ENCODE results near the gene JPH4. TPM values are rescaled to one million over a fixed set of nuclear protein-coding genes. Genes with fewer than 3 reads are reported as not detected.

JPH4 gene
- total and polyA plus RNA-seq, 4 donors = 0.23 to 3.1 (median 1.0) TPM

DNA sequence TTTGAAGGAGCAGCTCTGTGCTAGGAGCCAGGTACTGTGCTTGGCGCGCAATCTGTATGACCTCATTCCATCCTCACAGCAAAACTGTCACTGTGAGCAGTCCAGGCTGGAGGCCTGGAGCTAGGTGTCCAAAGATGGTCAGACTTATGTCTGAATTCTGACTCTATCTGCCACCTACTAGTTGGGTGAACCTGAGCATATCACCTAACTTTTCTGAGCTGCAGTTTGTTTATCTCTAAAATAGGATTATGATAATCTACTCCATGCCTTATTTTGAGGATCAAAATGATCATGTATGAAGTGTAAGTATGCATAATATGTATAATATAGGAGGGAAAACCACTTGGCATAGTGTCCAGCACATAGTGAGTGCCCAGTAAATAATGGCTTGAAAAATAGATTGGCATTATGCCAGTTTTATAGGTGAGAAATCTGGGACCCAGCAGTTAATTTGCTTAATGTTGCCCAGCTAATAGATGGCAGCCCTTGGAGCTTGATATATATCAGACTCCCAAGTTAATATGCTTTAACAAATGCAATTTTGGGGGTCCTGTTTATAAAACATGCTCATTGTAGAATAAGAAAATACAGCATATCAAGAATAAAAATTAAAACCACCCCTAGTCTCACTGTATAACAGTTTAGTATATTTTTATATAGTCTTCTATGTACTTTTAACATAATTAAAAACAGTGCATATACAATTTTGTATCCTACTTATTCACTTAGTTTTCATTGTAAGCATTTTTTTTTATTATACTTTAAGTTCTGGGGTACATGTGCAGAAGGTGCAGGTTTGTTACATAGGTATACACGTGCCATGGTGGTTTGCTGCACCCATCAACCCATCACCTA lies 4.5 kb upstream of the JPH4 start:
- Histone ChIP-seq H3K9ac (ENCODE audit: insufficient read depth in 1 of 2, low read length in 2 of 2) (no peak overlapping the region), H3K27me3 (ENCODE audit: control insufficient read depth in 3 of 3, insufficient read depth in 3 of 3, low read length in 2 of 3) (peaks cover 5 to 25% (median 15%) of the 10 kb centered on the region in 3 donors), H3K4me3 (no peak overlapping the region), H3K27ac (ENCODE audit: low read depth in 1 of 2, low read length in 1 of 2) (no peak overlapping the region), H3K9me3 (ENCODE audit: control insufficient read depth in 4 of 4, insufficient read depth in 3 of 4, low read length in 3 of 4) (no peaks in the 10 kb centered on the region), H3K4me1 (ENCODE audit: control insufficient read depth in 5 of 5, insufficient read depth in 5 of 5, low read length in 5 of 5) (peaks cover 0 to 4% (median 0%) of the 10 kb centered on the region in 5 donors), H3K36me3 (ENCODE audit: control insufficient read depth in 4 of 4, insufficient read depth in 4 of 4, low read length in 4 of 4) (no peaks in the 10 kb centered on the region)
- ATAC-seq (ENCODE audit: insufficient read depth, low FRiP score) (no peak), DNase-seq (no peak)
- 86 to 92% methylated on average over 3 of the region's 3 CpGs for WGBS, 2 donors
- TF ChIP-seq, protein P1, sequence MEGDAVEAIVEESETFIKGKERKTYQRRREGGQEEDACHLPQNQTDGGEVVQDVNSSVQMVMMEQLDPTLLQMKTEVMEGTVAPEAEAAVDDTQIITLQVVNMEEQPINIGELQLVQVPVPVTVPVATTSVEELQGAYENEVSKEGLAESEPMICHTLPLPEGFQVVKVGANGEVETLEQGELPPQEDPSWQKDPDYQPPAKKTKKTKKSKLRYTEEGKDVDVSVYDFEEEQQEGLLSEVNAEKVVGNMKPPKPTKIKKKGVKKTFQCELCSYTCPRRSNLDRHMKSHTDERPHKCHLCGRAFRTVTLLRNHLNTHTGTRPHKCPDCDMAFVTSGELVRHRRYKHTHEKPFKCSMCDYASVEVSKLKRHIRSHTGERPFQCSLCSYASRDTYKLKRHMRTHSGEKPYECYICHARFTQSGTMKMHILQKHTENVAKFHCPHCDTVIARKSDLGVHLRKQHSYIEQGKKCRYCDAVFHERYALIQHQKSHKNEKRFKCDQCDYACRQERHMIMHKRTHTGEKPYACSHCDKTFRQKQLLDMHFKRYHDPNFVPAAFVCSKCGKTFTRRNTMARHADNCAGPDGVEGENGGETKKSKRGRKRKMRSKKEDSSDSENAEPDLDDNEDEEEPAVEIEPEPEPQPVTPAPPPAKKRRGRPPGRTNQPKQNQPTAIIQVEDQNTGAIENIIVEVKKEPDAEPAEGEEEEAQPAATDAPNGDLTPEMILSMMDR (IDR thresholded peaks at IDR 0.05; ENCODE audit: control extremely low read depth, extremely low read depth) = no peak

DNA sequence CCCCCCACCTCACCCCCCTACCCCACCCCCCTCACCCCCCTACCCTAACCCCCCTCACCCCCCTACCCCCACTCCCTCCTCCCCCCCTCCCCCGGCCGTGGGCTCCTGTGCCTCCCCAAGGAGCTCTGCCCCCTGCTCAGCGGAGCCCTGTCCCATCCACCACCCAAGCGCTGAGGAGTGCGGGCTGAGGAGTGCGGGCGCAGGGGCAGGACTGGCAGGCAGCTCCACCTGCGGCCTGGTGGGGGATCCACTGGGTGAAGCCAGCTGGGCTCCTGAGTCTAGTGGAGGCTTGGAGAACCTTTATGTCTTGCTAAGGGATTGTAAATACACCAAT lies 2.3 kb upstream of the JPH4 start:
- Histone ChIP-seq H3K36me3 (ENCODE audit: control insufficient read depth in 4 of 4, insufficient read depth in 4 of 4, low read length in 4 of 4) (no peaks in the 10 kb centered on the region), H3K9me3 (ENCODE audit: control insufficient read depth in 4 of 4, insufficient read depth in 3 of 4, low read length in 3 of 4) (no peaks in the 10 kb centered on the region), H3K27me3 (ENCODE audit: control insufficient read depth in 3 of 3, insufficient read depth in 3 of 3, low read length in 2 of 3) (peaks cover 5 to 39% (median 21%) of the 10 kb centered on the region in 3 donors), H3K4me1 (ENCODE audit: control insufficient read depth in 5 of 5, insufficient read depth in 5 of 5, low read length in 5 of 5) (peaks cover 0 to 13% (median 0%) of the 10 kb centered on the region in 5 donors), H3K9ac (ENCODE audit: insufficient read depth in 1 of 2, low read length in 2 of 2) (no peak overlapping the region), H3K4me3 (no peak overlapping the region), H3K27ac (ENCODE audit: low read depth in 1 of 2, low read length in 1 of 2) (no peak overlapping the region)
- ATAC-seq (ENCODE audit: insufficient read depth, low FRiP score) = no peak
- DNase-seq = no peak
- TF ChIP-seq, protein P1 (IDR thresholded peaks at IDR 0.05; ENCODE audit: control extremely low read depth, extremely low read depth) = no peak
- WGBS, 2 donors = 91 to 96% methylated on average over 5 to 8 of the region's 8 CpGs

DNA sequence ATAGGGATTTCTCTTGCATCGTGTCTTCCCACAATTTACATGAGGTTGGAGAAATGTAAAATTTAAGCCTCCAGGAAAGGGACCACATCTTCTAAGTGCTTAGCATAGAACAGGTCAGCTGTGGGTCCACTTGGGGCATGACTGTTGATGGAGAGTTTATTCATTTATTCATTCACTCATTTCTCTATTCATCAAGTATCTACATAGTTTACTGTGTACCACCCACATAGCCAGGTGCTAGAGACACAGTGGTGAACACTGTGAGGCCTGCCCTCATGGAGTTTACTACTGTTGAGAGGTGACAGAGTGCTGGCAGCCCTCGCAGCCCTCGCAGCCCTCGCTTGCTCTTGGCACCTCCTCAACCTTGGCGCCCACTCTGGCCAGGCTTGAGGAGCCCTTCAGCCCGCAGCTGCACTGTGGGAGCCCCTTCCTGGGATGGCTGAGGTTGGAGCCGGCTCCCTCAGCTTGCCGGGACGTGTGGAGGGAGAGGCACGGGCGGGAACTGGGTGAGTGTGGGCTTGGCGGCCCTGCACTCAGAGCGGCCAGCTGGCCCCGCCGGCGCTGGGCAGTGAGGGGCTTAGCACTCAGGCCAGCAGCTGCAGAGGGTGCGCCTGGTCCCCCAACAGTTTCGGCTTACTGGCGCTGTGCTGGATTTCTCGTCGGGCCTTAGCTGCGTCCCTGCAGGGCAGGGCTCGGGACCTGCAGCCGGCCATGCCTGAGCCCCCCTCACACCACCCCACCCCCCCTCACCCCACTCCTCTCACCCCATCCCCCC lies 1.7 kb upstream of the JPH4 start:
- 89 to 91% methylated on average over 23 to 24 of the region's 24 CpGs for WGBS, 2 donors
- H3K36me3 ChIP-seq (ENCODE audit: control insufficient read depth in 4 of 4, insufficient read depth in 4 of 4, low read length in 4 of 4) = no peaks in the 10 kb centered on the region
- no peak overlapping the region for H3K27ac ChIP-seq (ENCODE audit: low read depth in 1 of 2, low read length in 1 of 2)
- H3K4me1 ChIP-seq (ENCODE audit: control insufficient read depth in 5 of 5, insufficient read depth in 5 of 5, low read length in 5 of 5) = peaks cover 0 to 13% (median 0%) of the 10 kb centered on the region in 5 donors
- no peaks in the 10 kb centered on the region for H3K9me3 ChIP-seq (ENCODE audit: control insufficient read depth in 4 of 4, insufficient read depth in 3 of 4, low read length in 3 of 4)
- no peak for DNase-seq
- no peak overlapping the region for H3K9ac ChIP-seq (ENCODE audit: insufficient read depth in 1 of 2, low read length in 2 of 2)
- TF ChIP-seq, protein P1 (IDR thresholded peaks at IDR 0.05; ENCODE audit: control extremely low read depth, extremely low read depth) = no peak
- no peak for ATAC-seq (ENCODE audit: insufficient read depth, low FRiP score)
- peaks cover 5 to 41% (median 23%) of the 10 kb centered on the region in 3 donors for H3K27me3 ChIP-seq (ENCODE audit: control insufficient read depth in 3 of 3, insufficient read depth in 3 of 3, low read length in 2 of 3)
- no peak overlapping the region for H3K4me3 ChIP-seq
